Dermis microvascular lymphatic vessel endothelial cell (primary cell): ENCODE results near the gene OR6C65. TPM values are rescaled to one million over a fixed set of nuclear protein-coding genes. Genes with fewer than 3 reads are reported as not detected.

Experiments used
- DNase-seq, 2 donors: peaks; one replicate each; pipeline versions ENCODE4 v3.0.0 to v3.0.0-alpha.2; 2010; ENCODE audit warnings: low read depth in 2 of 2
- total RNA-seq: library from RNA; depleted of rRNA; stranded (reverse); fragments of >200 nt; gene quantifications from 2 replicates; pipeline ENCODE4 v1.2.1, GENCODE V29; 2014

The OR6C65 gene
- total RNA-seq, 1 donor from 2014 or later = not detected

GRCh38 chr12:55445357-55445756 lies 45.0 kb downstream of the OR6C65 start:
- DNase-seq = no peak

DNA sequence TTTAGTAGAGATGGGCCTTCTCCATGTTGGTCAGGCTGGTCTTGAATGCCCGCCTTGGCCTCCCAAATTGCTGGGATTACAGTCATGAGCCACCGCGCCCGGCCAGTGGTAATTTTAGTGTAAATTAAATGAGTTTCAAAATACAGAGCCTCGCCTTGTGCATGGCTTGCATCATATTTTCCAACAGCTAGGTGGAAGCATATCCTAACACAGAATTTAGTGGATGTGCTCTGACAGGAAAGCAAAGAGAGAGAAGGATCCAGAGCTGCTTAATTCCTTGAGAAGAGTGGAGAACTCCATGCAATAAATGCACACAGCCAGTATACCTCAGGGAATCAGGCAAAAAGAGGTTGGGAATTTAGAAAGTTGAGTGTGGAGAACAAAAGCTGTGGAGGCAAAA lies 46.0 kb downstream of the OR6C65 start:
- no peak for DNase-seq

GRCh38 chr12:55448825-55449224 lies 48.5 kb downstream of the OR6C65 start:
- DNase-seq = no peak

Other genes starting within 250 kb of the OR6C65 start
- gene OR10A7, start 179.5 kb upstream of the OR6C65 start, total RNA-seq = not detected in 2 replicates
- not detected in 2 replicates for gene OR6C74, start 155.9 kb upstream of the OR6C65 start, total RNA-seq
- not detected in 2 replicates for gene OR6C6, start 104.0 kb upstream of the OR6C65 start, total RNA-seq
- gene OR6C1, start 86.2 kb upstream of the OR6C65 start, total RNA-seq = not detected in 2 replicates
- not detected in 2 replicates for gene OR6C3, start 69.8 kb upstream of the OR6C65 start, total RNA-seq
- not detected in 2 replicates for gene OR6C75, start 37.6 kb upstream of the OR6C65 start, total RNA-seq
- gene OR6C76, start 25.7 kb downstream of the OR6C65 start, total RNA-seq = not detected in 2 replicates
- not detected in 2 replicates for gene OR6C2, start 43.5 kb downstream of the OR6C65 start, total RNA-seq
- gene OR6C70, start 69.6 kb downstream of the OR6C65 start, total RNA-seq = not detected in 2 replicates
- not detected in 2 replicates for gene OR6C68, start 91.8 kb downstream of the OR6C65 start, total RNA-seq
- gene OR6C4, start 149.1 kb downstream of the OR6C65 start, total RNA-seq = not detected in 2 replicates
- not detected in 2 replicates for gene OR2AP1, start 171.9 kb downstream of the OR6C65 start, total RNA-seq
- not detected in 2 replicates for gene OR10P1, start 236.4 kb downstream of the OR6C65 start, total RNA-seq